Midbrain (tissue), 1 donor: ENCODE measurements around the gene C4B.
A peak's percentile ranks its signal among the peaks of the same experiment; 100 is the strongest.
"Not testable (repeated sequence)": the region's sequence is repeated elsewhere in the genome, so short reads cannot be mapped to it uniquely, and the experiment has no call there.

Source experiments
- DNase-seq: peaks from one replicate; lab custom pipeline; 2025; lab: John Stamatoyannopoulos, UW

C4B gene

DNA sequence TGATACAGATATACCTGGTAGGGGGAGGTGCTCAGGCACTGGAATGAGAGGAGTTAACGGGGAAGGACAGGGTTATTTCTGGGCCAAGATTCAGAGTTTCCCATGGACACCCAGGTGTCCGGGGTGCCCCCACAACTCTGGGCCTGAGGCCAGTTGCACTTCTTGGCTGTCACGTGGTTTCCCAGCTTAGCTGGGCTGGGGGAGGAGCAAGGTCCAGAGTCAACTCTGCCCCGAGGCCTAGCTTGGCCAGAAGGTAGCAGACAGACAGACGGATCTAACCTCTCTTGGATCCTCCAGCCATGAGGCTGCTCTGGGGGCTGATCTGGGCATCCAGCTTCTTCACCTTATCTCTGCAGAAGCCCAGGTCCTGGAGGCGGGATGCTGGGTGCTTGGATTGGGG is at the start of gene C4B:
C4B (plus strand) TSS at position 249 of the 400 bp plus-strand sequence; CDS start at position 300, 51 bp downstream.
- not testable (repeated sequence) for DNase-seq

DNA sequence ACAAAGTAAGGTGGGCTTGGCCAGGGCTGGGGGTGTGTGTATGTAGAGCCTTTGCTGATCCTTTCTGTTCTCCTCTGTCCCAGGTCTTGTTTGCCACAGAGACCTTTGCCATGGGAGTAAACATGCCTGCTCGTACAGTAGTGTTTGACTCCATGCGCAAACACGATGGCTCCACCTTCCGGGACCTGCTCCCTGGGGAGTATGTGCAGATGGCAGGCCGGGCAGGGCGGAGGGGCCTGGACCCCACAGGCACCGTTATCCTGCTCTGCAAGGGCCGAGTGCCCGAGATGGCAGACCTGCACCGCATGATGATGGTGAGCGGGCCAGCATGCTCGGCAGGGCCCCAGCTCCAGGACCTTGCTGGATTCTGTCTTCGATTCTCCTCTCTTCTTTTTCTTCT is 48.9 kb upstream of the C4B start:
- DNase-seq, result no peak

DNA sequence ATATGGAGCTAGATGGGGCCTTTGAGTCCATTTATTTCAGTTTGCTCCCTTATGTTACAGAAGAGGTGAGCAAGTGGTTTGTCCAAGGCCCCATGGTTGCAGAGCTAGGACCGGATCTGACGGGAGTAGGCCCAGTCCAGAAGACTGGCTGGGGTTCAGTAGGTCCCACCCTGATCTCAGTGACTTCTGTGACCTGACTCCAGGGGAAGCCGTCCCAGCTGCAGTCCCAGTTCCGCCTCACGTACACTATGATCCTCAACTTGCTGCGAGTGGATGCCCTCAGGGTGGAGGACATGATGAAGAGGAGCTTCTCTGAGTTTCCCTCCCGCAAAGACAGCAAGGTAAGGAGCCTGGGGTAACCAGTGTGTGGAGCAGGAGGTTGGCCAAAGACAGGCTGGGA is 48.1 kb upstream of the C4B start:
- no peak for DNase-seq

DNA sequence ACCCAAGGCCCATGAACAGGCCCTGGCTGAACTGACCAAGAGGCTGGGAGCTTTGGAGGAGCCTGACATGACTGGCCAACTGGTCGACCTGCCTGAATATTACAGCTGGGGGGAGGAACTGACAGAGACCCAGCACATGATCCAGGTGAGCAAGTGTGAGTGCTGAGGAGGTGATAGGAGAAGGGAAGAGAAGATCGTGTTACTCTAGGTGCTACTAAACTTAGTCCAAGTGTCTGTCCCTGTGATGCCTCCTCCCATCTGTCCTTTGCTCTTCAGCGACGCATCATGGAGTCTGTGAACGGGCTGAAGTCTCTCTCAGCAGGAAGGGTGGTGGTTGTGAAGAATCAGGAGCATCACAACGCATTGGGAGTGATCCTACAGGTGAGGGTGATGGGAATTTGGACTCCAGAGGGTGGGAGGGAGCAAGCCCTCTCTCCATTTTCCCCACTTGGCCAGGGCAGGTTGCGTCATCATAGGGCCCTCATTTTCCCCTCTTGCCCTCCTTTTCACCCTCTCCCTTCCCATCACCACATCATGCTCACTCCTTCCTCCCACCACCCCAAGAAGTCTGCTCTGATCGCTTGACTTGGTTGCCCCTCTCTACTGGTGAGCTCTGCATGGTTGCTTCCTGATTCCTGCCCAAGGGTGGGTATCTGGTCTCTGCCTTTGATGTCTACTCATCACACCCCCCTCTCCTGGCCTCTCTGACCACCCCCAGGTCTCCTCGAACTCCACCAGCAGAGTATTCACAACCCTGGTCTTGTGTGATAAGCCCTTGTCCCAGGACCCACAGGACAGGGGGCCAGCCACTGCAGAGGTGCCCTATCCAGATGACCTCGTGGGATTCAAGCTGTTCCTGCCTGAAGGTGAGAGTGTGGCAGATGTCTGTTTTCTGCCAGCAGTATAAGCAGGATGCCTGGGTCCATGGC is 47.3 kb upstream of the C4B start:
- DNase-seq, result no peak

DNA sequence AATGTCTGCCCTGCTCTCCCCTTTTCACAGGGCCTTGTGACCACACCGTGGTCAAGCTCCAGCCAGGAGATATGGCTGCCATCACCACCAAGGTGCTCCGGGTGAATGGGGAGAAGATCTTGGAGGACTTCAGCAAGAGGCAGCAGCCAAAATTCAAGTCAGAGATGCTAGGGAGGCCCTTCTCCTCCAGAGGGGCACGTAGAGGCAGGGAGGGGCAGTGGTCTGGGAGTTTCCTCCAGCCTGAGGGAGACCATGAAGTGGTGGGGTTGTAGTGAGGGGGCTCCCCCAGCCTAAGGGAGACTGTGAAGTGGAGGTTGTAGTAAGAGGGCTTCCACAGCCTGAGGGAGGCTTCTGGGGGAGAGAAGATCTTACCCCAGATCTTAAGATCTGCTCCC is 46.7 kb upstream of the C4B start:
- no peak for DNase-seq

DNA sequence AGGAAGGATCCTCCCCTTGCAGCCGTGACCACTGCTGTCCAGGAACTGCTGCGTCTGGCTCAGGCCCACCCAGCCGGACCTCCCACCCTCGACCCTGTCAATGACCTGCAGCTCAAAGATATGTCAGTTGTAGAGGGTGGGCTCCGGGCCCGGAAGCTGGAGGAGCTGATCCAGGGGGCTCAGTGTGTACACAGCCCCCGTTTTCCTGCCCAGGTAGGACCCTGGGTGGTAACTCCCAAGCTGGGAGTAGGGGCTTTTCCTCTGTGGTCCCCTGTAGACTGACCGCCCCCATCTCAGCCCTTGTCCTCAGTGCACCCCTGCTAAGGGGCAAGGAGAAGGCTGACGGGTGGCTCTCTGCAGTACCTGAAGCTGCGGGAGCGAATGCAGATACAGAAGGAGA is 46.3 kb upstream of the C4B start:
- DNase-seq, result no peak

DNA sequence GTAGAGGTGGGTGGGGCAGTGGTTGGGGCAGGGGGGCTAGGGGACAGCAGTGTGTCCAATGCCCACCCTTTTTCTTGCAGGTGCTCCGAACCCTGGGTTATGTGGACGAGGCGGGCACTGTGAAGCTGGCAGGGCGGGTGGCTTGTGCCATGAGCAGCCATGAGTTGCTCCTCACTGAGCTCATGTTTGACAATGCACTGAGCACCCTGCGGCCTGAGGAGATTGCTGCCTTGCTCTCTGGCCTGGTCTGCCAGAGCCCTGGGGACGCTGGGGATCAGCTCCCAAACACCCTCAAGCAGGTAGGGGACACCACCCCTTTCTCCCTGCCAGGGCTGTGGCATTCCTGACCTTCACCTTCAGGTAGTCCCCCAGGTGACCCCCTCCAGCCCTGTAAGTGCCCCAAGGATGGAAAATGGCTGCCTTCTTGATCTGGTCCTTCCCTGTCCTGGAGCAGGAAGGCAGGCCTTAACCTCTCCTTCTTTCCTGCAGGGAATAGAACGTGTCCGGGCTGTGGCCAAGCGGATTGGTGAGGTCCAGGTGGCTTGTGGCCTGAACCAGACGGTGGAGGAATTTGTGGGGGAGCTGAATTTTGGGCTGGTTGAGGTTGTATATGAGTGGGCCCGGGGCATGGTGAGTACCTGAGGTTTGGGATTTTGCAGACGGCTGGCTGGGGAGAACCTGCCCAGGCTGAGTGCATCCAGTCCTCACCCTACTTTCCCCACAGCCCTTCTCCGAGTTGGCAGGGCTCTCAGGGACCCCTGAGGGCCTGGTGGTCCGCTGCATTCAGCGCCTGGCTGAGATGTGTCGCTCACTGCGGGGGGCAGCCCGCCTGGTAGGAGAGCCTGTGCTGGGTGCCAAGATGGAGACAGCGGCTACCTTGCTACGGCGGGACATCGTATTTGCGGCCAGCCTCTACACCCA is 45.5 kb upstream of the C4B start:
- DNase-seq, result no peak

DNA sequence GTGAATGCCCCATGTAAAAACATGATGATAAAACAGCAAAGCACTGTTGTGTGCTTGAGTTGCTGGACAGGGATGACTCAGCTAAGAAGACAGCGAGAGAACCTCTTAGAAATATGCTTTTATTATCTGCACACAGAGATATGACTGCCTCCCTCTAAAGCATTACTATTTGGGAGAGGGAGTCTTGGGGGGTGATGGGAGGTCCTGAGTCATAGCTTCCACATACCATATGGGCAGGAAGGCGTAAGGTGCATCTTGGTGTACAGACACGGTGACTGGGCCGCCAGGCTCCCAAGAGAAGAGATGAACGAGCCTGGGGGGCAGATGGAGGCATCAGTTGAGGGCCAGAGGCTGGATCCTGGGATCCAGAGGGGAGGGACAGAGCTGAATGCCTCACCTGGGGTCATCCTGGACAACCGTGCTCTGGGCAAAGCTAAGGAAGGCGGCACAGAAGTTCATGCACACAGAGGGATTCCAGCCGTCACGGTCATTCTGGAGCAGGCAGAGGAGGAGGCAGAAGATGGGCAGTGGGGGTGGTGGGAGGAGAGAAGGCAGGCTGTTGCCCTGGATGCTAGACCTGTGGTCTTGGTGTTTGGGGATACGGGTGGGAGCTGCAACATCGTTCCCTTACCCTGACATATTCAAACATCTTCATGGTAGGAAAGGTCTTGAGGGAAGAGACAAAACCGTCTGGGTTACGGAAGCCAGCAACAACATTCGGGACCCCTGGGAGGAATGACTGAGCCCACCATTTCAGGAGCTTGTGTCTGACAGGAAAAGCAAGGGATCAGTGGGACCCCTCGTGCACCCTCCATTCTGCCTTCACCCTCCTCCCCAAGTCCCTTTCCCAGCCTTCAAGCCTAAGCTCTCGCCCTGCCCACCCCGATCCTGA is 44.6 kb upstream of the C4B start:
- no peak for DNase-seq

DNA sequence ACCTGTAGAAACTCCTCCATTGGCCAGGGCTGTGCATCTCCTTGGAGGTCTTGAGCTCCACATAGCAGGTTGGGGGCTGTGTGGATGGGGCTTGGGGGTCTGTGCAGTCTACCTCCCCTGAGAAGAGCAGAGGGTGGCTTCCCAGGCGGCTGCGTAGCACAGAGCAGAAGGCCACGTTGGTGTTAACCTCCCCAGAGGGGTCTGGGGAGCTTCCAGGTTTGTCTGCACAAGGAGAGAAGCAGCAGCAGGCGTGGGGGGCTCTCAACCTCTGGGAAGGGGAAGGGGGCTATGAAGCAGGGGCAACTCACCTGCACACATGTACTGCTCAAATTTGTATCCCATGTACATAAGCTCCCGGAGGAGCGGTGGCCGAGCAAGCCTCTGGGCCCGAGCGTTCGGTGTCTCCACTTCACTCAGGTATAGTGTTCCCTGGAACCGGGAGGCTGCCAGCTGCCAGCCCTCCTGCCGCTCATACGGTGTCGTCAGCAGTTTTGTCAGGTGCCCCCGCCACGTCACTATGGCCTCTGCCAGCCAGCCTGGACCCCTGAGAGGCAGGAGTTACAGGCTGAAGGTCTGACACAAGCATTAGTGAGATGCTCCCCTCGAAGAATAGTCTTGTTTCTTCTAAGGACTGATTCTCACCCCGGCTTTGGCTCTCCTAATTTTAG is 43.9 kb upstream of the C4B start:
- DNase-seq, result no peak

DNA sequence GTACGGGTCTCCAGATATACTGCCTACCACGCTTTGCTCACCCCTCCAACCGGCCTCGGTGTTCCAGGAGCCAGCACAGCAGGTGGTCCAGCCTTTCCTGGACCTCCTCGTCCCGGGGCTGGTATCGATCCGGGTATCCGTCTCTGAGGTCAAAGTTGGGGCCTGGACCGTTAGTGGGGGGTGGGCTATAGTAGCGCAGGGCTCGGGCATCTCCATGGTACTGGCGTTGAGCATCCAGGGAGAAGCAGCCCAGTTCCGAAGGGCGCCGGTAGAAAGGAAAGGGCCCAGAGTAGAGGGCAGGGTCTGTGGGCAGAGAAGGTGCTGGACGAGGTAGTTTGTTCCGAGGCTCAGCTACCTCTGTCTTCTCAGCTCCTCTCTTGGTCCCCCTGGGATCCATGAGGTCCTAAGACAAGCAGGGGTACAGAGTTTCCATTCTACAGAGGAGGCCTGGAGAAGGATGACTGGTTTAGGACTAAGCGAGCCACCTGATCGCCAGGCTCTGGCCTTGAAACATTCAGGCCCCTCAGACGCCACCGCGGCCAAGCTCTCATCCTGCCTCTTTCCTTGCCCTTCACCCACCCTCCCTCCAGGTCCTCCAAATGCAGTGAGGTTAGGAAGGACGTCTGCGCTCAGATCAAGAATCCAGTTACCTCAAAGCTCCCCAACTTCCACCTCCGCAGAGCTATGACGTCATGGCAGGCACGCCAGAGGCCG is 43.2 kb upstream of the C4B start:
- no peak for DNase-seq

DNA sequence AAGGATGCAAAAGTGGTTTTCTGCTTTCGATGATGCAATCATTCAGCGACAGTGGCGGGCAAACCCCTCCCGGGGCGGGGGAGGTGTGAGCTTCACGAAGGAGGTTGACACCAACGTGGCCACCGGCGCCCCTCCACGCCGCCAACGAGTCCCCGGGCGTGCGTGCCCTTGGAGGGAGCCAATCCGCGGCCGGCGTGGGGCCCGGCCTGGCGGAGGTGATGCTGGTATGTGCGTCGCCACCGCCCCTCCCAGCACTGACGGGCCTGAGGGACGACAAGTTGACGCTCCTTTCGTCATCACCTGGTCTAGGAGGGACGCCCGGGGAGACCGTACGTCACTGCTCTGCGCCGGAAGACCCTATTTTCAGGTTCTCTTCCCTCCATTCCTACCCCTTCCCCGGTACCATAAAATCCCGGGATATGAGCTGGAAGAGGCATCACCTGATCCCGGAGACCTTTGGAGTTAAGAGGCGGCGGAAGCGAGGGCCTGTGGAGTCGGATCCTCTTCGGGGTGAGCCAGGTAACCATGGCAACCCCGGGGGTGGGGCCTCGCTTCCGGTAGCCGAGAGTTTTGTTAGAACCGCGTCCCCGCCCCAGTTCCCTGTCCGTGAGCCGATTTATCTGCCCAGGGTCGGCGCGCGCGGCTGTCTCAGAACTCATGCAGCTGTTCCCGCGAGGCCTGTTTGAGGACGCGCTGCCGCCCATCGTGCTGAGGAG is 42.4 kb upstream of the C4B start, which contains the start of gene DXO:
DXO (minus strand) TSS at position 146 of the 716 bp plus-strand sequence. CDS start 463 bp downstream, outside the sequence.
- peak; percentile 94 for DNase-seq

DNA sequence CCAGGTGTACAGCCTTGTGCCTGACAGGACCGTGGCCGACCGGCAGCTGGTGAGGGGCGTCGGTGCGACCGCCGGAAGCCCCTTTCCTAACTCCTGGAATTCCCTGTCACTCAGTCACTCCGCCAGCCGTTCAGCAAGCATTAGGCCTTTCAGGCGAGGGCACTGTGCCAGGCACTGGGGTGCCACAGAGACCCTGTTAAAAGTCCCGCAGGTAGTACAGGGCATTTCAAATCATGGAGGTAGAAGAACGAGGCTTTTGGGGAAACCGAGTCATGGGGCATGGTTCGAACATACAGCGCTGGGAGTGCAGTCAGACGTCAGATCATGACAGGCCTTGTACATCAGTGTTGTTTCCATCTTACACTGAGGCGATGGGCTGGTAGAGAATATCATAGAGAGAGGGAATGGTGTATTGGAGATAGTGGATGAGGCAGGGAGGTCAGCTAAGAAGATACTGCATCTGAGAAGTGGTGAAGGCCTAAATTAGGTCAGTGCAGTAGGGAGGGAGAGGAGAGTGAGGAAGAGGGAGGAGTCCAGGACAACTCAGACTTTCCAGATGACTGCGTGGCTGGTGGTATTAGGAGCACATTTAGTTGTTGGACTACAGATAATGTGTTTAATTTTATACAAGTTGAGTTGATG is 41.8 kb upstream of the C4B start:
- no peak for DNase-seq

DNA sequence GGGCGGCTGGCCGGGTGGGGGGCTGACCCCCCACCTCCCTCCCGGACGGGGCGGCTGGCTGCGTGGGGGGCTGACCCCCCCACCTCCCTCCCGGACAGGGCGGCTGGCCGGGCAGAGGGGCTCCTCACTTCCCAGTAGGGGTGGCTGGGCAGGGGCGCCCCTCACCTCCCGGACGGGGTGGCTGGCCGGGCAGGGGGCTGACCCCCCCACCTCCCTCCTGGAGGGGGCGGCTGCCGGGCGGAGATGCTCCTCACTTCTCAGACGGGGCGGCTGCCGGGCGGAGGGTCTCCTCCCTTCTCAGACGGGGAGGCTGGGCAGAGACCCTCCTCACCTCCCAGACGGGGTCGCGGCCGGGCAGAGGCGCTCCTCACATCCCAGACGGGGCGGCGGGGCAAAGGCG is 38.5 kb upstream of the C4B start:
- not testable (repeated sequence) for DNase-seq

DNA sequence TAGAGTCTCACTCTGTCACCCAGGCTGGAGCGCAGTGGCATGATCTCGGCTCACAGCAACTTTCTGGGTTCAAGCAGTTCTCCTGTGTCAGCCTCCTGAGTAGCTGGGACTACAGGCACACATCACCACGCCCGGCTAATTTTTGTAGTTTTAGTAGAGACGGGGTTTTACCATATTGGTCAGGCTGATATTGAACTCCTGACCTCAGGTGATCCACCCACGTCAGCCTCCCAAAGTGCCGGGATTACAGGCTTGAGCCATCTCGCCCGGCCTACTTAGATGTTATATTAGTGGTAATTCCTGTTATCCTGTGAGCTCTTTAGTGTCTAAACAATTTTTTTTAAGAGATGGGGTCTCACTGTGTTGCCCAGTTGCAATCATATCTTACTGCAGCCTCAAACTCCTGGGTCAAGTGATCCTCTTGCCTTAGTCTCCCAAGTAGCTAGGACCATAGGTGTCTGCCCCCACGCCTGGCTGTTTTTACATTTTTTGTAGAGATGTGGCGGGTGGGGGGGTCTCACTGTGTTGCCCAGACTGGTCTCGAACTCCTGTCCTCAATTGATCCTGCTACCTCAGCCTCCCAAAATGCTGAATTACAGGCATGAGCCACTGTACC is 36.7 kb upstream of the C4B start:
- DNase-seq, result no peak

DNA sequence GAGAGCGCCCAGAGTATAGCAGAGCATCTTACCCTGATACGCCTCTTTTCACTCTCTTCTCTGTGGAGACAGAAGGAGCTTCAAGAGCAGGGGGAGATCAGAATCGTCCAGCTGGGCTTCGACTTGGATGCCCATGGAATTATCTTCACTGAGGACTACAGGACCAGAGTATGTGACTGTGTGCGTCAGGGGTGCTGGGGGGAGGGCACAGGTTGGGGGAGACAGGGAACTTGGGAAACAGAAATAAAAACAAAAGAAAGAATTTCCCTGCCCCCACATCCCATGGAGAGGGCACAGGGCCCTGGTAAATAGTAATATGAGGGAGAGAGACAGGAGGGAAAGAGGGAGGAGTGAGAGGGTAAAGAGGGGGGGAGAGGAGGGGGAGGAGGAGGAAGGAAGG is 35.8 kb upstream of the C4B start:
- DNase-seq, result no peak

DNA sequence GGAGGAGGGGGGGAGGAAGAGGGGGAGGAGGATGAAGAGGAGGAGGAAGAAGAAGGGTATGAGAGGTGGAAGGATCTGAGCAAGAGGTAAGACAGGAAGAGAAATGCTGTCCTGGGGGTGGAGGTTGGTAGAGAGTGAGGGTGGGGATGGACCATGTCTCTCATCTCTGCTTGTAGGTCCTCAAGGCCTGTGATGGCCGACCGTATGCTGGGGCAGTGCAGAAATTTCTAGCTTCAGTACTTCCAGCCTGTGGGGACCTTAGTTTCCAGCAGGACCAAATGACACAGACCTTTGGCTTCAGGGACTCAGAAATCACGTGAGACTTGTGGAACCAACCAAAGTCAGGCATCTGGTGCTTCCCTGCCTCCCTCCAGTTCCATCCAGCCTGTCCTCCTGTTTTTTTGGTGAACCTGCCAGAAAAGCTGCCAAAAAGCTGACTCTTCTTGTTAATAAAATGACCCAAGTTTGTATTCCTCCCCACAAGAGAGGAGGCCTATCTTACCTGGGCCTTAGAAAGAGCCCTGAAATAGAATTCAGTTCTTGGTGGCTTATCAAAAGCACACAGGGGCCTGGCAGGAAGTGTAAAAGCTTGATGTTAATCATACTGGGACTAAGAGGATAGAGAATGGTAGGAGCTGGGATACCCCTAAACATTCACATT is 35.2 kb upstream of the C4B start:
- no peak for DNase-seq

DNA sequence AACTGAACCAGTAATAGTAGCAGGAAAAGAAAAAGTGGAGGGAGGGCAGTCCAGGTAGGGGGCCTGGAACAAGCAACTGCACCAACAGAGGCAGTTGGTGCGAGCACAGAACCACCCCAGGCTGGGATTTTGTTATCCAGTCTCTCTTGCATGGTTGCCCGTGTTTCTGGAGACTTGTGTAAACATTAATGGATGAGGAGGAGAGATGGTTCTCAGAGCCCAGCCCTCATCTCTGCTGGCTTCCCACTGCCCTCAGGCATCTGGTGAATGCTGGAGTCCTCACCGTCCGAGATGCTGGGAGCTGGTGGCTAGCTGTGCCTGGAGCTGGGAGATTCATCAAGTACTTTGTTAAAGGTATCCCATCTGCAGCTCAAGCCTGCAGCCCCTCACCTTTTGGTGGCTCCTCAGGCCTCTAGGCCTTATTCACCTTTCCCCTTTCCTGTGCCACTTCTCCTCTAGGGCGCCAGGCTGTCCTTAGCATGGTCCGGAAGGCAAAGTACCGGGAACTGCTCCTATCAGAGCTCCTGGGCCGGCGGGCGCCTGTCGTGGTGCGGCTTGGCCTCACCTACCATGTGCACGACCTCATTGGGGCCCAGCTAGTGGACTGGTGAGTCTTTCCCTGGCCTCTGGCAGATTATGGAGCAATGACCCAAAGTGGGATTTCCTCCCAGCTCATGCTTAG is 34.3 kb upstream of the C4B start:
- not testable (repeated sequence) for DNase-seq

DNA sequence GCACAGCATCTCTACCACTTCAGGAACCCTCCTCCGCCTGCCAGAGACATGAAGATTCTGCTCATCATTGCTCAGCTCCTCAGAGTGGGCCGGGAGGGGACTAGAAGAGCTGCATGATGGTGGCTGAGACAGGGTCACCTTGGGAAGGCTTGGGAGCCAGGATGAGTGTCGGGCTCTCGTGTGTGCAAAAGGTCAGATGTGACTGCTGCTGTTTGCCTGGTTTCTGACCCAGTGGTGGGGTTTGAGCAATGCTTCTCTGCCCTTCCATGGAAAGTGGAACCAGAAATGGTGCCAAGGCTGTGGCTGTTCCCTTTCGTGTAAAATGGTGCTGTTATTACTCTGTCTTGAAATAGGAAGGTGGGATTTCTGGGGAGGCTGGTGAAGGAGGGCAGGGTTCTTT is 33.6 kb upstream of the C4B start:
- not testable (repeated sequence) for DNase-seq
